Occipital lobe (tissue), 2 donors: ENCODE results near the gene VIPR1. TPM values are rescaled to one million over a fixed set of nuclear protein-coding genes. Genes with fewer than 3 reads are reported as not detected.
"Not testable (repeated sequence)": the region's sequence is repeated elsewhere in the genome, so short reads cannot be mapped to it uniquely, and the experiment has no call there.

Source experiments
- DNase-seq: peaks from one replicate; lab custom pipeline; 2025; lab: John Stamatoyannopoulos, UW
- total RNA-seq: library from RNA; depleted of rRNA; stranded (reverse); fragments of >200 nt; gene quantifications from one replicate; pipeline ENCODE4 v1.2.3, GENCODE V29; 2014

VIPR1 gene
- total RNA-seq, 1 donor from 2014 or later = 0.16 TPM

DNA sequence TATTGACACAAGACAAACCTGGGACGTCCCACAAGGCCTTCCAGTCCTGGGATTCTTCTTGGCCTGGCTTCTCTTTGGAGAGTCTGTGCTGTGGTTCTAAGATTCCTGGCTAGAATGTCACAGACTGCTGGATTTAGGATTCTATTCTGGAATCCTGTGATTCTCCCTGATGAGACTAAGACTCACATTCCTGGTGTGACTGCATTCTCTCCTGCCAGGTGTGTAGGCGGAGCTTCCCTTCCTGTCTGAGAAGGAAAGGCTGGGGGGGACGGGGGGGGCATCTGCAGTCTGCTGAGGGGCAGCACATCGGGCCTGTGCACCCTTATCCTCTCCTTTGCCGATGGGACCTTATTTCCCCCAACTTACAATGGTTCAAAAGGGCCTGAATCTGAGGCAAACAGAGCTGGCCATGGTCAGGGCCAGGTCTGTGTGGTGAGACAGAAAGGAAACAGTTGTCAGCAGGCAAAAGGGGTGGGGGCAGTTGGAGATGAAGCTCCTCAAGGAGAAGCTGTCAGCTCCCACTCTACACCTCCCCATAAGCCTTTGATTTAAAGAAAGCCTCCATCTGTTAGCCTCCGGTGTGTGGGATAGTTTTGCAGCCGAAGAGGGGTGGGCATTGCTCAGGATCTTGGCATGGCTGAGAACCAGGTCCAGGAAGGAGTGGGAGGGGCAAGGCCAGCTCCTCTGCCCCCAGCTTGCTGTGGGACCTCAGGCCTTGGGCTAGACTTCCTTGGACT is 30.9 kb downstream of the VIPR1 start:
- DNase-seq = peak; percentile 52

DNA sequence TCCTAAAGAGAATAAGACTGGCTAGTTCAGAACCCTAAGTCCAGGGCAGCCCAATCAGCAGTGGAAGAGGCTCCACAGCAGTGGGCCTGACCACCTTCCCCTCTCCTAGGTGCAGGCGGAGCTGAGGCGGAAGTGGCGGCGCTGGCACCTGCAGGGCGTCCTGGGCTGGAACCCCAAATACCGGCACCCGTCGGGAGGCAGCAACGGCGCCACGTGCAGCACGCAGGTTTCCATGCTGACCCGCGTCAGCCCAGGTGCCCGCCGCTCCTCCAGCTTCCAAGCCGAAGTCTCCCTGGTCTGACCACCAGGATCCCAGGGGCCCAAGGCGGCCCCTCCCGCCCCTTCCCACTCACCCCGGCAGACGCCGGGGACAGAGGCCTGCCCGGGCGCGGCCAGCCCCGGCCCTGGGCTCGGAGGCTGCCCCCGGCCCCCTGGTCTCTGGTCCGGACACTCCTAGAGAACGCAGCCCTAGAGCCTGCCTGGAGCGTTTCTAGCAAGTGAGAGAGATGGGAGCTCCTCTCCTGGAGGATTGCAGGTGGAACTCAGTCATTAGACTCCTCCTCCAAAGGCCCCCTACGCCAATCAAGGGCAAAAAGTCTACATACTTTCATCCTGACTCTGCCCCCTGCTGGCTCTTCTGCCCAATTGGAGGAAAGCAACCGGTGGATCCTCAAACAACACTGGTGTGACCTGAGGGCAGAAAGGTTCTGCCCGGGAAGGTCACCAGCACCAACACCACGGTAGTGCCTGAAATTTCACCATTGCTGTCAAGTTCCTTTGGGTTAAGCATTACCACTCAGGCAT is 33.7 kb downstream of the VIPR1 start:
- no peak for DNase-seq

DNA sequence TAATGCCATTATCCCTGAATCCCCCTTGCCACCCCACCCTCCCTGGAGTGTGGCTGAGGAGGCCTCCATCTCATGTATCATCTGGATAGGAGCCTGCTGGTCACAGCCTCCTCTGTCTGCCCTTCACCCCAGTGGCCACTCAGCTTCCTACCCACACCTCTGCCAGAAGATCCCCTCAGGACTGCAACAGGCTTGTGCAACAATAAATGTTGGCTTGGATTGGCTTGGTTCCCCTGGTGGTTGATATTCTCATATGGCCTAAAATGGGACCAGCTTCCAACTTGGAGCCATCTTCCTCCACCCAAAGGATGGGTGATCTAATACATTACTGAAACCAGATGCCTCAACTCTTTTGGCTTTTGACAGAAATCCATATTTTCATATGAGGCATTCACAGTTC is 34.9 kb downstream of the VIPR1 start:
- no peak for DNase-seq

DNA sequence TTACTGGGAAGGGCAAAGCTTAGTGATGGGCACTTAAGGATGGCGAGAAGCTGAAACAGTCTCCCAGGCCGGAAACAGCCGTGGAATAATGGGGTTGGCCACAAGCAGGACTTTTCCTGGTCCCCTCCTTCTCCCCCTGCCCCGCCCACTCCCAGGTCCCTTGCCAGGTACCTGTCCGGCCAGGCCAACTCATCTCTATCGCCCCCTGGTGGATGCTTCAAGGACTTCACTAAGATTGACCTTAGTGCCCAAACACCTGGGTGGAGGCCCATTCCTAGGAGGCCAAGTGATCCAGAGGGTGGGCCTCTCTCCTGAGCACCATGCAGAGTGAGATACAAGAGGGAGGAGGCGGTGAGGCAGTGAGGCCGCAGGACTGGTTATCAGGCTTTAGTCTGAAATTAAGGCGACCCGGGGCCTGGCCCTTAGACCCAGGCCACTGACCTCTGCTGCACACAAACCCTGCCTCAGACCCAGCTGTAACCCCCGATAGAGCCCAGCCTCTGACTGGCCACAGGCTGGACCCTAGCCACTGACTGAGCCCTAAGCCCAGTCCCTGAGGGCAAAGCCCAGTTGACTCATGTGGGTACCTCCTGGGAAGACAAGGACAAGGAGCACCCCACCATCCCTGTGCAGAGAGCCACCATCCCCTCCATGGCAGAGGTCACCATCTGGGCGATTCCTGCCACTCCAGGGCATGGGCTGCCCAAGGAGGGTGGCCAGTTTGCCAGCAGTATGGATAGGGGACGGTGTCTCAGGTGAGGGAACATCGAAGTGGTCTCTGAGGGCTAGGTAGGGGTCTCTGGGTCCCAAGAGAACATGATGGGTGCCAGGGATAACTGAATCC is 37.6 kb downstream of the VIPR1 start:
- DNase-seq = no peak

DNA sequence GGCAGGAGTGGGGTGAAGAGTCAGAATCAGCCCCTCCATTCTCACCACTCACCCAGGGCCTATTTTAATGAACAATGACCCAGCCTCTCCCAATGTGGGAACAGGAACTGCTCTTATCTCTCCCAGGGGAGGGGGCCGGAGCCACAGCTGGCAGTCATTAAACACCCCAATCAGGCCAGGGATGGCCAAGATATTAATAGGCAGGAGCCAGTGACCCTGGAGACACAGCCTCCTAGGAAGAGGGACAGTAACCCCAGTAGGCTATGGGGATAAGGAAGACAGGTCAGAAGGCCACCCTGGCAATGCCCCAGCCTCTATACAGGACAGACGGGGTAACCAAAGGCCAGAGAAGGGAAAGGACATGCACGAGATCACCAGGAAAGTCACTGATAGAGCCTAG is 38.6 kb downstream of the VIPR1 start:
- no peak for DNase-seq

DNA sequence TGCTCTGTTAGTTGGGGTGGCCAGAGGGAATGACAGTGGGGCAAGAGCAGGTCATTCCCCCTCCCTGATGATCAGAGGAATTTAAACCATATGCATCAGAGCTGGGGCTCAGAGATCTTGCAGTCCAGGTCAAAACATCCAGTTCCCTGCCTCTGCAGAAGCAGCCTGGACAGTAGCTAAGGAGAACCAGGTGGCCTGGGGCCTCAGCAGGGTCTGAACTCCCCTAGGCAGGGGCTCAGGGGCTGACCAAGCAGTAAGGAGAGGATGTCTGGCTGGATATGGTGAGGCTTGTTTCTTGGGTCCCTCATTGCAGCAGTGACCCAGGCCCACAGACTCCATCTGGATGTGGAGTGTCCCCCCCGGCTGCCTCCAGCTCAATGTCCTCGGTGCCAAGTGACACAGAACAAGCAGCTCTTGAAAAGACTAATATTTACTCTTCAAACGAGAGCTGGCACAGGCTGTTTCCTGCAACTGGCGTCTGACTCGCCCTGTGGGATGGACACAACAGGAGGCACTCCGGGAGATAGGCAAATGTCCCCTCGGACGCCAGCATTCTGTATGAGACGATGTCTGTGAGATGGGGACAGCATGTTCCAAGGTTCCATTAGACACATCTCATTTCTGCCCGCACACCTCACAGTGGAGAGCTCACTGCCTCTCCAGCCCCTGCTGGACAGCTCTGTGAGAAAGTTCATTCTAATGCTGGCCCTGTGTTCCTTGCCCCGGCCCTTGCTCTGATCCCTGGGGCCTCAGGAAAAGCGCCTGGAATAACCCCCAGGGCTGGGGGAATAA is 42.2 kb downstream of the VIPR1 start:
- no peak for DNase-seq

DNA sequence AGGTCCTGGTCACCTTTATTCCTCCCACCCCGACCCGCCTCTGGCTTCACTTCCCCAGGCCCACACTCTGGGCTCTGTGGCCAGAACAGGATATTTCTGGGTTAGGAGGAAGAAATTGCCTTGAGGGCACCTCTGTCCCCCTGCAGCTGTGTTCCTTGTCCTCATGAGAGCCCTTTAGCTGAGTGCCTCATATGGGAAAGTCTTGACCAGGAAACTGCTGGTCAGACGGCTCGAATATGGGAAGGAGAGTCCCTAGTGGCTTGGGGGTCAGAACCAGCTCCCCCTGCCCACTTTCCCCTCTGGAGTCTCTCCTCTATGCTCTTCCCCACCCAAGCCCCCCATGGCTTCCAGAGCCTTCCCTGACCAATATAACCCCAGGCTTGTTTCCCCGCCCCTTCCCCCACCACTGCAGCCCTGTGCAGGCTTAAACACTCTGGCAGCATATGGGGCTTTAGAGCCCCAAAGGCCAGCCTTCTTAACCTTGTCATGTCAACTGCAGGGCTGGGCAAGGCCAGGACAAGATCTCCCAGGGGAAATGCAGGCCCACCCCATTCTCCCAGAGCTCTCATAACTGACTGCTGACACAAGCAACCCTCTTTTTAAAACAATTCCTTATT is 42.9 kb downstream of the VIPR1 start:
- DNase-seq = no peak

DNA sequence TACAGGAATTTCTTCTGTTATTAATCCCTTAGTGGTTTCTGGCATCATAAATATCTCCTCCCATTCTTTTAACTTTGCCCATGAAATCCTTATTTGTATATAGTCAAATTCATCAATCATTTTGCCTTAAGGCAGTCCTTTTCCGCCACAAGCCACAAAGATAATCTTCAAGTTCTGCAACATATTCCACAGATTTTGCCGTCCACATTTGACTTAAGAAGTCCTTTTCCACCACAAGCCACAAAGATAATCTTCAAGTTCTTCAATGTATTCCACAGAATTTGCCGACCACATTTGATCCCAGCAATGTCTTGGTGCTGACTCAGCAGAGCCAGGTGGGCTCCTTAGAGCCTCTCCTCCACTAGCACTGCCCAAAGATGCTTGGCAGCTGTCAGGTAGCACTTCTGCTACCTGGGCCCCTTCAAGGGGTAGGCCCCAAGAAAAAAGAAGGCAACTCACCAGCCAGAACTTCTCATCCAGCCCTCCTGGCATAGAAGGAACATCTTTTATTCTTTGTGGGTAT is 44.3 kb downstream of the VIPR1 start:
- DNase-seq = no peak

DNA sequence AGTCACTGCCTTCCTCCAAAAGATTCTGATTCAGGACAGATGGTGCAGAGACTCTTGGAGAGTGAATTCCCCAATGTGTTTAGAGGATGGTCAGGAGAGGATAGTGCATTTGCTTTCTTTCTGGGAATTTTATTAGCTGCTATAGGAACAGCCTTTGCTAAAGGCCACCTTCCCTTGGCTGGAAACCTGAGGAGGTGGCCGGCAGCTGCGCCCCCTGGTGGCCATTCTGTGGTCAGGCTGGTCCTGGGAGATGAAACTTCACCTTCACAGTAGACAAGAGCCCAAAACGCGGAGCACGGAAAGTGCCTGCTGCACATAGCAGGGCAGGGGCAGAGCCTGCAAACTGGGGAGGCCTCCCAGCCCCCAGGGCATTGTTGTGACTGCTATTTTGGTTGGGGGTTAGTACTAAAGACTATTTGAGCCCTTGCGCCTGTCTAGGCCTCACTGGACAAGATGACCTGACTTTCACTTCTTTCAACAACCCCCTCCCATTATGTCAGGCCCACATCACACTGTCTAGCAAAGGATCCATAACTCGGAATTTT is 45.0 kb downstream of the VIPR1 start:
- DNase-seq = peak; percentile 56

DNA sequence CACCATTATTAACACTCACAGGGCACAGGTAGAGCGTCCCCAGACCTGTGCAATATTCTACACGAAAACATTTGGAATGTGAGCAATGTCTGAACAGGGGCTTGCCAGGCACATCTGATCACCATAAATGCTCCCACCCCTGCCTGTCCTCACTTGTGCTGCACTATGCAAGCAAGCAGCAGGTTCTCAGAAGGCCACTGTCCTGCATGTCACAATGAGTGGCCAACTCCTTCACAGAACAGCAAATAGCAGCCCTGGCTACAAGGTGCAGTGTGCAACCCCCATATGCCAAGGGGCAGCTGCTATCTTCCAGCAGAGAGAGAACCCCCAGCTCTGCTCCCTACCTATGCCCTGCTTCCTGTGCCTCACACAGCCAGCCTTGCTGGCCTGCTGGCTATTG is 46.7 kb downstream of the VIPR1 start:
- no peak for DNase-seq

DNA sequence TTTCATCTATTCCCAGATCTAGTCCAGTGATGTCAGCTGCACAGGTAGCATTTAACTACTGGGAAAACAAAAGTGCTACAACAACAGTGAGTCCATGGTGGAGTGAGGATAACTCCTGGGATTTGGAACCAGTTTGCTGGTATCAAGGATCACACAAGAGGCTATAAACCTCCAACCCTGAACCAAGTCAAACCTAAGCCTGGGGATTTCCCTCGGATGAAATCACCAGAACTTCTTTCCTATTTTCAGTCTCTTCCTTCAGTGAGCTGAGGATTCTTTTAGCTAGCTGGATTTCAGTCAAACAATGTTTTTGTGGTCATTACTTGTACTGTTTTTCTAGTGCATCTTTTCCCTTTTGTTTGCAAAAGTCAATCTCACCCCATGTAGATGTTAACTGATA is 47.8 kb downstream of the VIPR1 start:
- no peak for DNase-seq

DNA sequence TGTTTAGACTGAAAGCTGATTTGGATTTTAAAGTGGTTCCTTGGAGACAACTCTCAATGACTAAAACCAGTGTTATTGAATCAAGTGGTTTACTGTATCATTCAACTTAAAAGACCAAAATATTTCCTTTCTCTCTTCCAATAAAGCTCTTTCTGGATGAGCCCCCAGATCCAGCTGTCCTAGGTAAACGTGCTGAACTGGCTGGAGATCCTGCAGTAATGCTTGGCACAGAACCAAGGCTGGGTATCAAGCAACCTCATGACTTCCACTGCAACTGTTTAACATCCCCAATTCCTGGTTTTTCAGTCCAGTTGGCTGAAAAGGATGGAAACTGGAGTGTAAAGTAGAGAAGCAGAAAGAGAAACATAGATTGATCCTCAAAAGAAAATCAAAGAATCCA is 50.4 kb downstream of the VIPR1 start:
- DNase-seq = no peak

DNA sequence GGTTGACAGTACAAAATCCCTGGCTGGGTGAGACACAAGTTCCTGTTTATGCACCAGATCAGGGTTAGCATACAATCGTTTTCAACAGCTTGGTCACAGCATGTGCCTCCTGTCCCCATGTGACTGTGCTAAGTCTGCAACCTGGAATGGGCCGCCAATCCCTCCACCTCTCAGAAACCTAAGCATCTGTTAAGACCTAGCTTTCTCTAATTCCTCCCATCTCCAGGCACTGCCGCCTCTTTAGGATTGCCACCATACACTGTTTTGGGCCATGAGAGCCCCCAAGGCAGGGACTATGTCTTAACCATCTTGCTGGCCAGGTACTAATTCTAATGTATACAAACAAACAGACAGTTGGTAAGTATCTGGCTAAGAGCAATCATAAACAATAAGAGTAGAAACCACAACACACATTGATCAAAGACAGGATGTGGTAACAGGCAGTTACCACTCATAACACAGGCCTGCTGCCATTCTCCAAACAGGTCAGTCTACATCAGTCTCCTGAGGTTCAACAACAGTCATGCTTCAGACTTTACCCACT is 53.7 kb downstream of the VIPR1 start:
- no peak for DNase-seq

DNA sequence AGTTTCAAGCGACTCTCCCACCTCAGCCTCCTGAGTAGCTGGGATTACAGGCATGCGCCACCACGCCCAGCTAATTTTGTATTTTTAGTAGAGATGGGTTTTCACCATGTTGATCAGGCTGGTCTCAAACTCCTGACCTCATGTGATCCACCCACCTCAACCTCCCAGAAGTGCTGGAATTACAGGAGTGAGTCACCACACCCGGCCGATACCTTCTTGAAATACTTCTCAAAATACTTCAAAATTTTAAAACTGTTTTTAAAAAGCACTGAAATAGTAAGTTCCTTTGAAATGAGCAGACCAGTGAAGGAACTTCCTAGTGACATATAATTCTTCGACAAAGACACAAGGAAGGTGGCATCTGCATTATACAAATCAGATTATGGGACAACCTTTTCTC is 54.4 kb downstream of the VIPR1 start:
- not testable (repeated sequence) for DNase-seq

DNA sequence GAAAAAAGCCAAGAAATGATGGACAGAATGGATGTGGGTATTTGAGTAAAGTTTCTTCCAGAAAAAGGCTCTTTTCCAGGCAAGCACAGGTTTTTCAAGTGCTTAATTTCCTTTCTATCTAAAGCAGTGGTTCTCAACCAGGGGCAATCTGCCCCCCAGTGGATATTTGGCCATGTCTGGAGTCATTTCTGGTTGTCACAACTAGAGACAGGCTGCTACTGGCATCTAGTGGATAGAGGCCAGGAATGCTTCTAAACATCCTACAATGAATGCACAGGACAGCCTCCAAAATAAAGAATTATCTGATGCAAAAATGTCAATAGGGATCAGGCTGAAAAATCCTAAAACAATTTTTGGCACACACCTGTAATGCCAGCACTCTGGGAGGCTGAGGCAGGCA is 55.4 kb downstream of the VIPR1 start:
- DNase-seq = no peak

DNA sequence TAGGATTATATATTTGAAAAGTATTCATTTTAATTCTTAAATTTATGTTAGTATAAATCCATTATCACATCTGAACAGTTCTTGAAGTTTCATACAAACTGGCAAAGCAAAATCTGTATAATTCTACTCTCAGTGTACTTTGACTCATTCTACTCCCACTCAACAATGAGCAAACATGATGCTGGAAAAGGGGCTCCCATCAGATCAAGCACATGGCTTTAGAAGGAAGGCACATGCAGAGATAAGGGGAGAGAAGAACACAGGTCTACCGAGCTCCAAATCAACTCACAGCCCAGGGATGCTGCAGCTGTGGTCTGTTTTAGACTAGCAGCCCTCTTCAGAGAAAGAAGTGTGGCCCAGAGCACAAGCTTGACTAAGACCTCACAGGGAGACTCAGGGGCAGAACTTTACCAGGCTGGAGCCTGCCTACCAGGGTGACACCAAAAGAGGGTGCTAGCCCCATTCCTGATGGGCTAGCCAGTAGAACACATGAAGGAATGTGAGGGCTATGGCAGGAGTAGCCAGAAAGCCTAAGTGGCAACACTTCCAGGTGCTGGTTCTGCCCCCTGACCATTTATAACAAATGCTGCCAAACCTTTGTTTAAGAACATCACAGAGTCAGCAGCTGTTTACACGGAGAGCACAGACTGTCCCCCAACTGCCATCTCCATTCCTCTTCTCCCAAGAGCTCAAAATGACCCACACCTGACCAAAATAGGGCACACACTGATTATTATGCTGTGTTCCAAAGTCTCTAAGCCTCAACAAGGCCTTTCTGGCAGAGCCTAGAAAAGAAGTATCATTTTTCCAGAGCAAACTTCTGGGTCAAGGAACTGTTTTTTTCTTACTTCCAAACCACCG is 59.8 kb downstream of the VIPR1 start:
- no peak for DNase-seq

DNA sequence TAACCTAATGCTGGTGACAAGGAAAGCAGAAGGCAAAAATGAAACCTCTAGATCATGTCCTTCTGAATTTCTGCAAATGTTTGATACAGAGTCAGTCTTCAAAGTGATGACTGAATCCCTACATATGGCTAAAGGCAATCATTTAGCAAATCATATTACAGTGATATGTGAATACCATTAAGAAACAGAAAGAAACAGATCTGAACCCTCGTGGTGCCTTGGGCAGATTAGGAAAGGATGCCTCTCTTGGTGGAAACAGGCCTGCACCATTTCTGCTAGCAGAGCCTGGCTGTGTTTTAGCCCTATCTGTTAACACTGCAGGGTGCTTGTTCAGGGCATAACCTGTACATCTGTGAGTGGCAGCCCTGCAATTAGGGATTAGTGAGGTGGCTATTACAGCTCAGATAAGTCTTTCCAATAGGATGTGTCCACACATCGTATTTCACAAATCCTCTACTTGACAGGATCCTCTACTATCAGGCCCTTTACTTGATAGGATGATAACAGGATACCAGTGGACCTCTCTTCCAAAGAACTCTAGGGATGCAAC is 67.2 kb downstream of the VIPR1 start:
- DNase-seq = no peak

DNA sequence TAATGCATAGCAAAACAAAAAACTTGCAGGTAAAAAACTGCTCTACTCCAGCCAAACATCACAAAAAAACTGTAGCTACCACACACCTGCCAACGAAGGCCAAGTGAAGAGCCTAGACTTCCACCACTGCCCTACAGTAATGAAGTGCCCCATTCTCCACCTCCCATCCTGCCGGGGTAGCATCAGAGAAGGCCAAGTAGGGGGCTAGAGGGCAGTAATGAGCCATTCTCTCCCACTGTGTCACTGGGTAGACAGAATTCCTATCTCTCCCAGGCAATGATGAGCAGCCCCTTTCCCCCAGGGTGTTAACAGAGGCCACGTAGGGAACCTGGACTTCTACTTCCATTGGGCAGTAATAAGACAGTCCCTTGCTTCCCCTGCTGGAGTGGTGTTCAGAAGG is 69.8 kb downstream of the VIPR1 start:
- no peak for DNase-seq
